ENCODE measurements around the gene MNAT1.

Gene MNAT1

DNA sequence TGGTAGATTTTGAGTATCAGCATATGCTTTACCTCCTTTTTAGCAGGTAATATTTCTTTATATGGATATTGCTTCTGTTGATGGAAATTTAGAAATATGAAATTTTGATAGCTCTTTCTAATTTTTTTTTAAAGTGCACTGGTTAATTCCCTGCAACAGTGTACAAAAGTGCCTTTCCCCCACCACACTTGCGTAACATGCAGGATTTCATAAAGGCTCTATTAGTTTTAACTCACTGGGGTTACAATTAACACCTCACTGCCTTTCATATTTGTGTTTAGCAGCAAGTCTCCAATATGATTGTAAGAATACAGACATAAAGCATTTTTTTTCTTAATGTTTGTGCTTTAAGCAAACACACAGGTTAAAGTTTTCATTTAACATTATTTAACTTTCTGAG is 25.6 kb downstream of the MNAT1 start:
- no peak overlapping the region for H3K4me3 ChIP-seq (ENCODE audit: low read depth, low read length)
- no peak for DNase-seq (ENCODE audit: low read depth)
- no peak for TF ChIP-seq CTCF (IDR thresholded peaks at IDR 0.05; ENCODE audit: low read depth, low read length, missing control alignments)

DNA sequence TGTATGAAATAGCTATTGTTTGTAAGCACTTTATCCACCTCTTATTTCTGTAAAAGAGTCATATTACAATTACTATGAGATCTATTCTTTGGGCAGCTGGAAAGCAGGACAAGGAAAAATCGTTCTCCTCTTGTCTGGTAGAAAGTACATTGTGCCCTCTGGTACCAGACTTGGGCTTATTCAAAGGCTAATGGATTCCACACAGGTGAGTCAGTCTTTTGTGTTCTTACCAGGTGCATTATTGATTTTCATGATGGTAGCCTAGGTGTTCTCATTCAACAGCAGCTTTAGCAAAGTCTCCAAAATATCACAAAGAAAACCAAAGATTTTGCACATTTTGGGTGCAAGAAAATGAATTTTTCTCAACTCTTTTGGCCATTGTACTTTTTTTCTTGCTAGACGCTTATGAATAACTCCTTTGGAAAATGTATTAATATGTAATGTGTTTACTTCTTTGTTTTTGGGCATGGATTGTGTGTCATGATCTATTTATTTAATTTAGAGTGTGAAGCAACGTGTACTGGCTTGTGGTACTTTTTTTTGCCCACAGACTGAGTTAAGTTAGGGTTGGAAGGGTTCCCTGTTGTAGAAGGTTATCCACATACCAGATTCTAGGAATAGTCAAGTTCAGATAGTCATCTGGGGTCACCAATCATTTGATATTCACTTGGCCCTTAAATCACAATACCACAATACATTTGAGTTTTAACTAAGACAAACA is 26.2 kb downstream of the MNAT1 start:
- no peak for DNase-seq (ENCODE audit: low read depth)
- no peak for TF ChIP-seq CTCF (IDR thresholded peaks at IDR 0.05; ENCODE audit: low read depth, low read length, missing control alignments)
- no peak overlapping the region for H3K4me3 ChIP-seq (ENCODE audit: low read depth, low read length)

GRCh38 chr14:60768602-60769001 is 34.0 kb downstream of the MNAT1 start:
- DNase-seq (ENCODE audit: low read depth) = no peak
- no peak for TF ChIP-seq CTCF (IDR thresholded peaks at IDR 0.05; ENCODE audit: low read depth, low read length, missing control alignments)
- H3K4me3 ChIP-seq (ENCODE audit: low read depth, low read length) = no peak overlapping the region

DNA sequence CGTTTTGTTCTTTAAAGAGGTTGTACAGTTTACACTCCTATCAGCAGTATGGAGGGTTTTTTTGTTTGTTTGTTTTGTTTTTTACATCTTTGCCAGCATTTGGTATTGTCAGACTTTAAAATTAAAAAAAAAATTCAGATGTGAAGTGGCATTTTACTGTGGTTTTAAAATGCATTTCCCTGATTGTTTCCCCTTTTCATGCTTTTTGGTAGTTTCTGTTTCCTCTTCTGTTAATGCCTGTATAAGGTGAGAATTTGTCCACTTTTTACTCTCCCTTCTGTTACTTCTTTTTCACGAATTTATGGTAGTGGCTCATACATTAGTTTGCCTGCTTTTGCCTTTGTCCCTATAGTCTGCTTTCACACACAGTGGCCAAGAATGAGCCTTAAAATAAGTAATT is 36.6 kb downstream of the MNAT1 start:
- no peak for DNase-seq (ENCODE audit: low read depth)
- no peak for TF ChIP-seq CTCF (IDR thresholded peaks at IDR 0.05; ENCODE audit: low read depth, low read length, missing control alignments)
- no peak overlapping the region for H3K4me3 ChIP-seq (ENCODE audit: low read depth, low read length)

GRCh38 chr14:60773558-60773957 is 39.0 kb downstream of the MNAT1 start:
- no peak overlapping the region for H3K4me3 ChIP-seq (ENCODE audit: low read depth, low read length)
- DNase-seq (ENCODE audit: low read depth) = no peak
- TF ChIP-seq CTCF (IDR thresholded peaks at IDR 0.05; ENCODE audit: low read depth, low read length, missing control alignments) = no peak

- H3K4me3 ChIP-seq (ENCODE audit: low read depth, low read length) = no peak overlapping the region
- no peak for TF ChIP-seq CTCF (IDR thresholded peaks at IDR 0.05; ENCODE audit: low read depth, low read length, missing control alignments)
- no peak for DNase-seq (ENCODE audit: low read depth)
Measured at GRCh38 chr14:60775296-60775695, 40.7 kb downstream of the MNAT1 start.
